ENCODE results near the gene ERI2. TPM values are rescaled to one million over a fixed set of nuclear protein-coding genes. Genes with fewer than 3 reads are reported as not detected.
"Not testable (repeated sequence)": the region's sequence is repeated elsewhere in the genome, so short reads cannot be mapped to it uniquely, and the experiment has no call there.

The ERI2 gene
- total RNA-seq, 6 experiments from 2014 or later, result 10.6 to 16.1 (median 13.1) TPM

DNA sequence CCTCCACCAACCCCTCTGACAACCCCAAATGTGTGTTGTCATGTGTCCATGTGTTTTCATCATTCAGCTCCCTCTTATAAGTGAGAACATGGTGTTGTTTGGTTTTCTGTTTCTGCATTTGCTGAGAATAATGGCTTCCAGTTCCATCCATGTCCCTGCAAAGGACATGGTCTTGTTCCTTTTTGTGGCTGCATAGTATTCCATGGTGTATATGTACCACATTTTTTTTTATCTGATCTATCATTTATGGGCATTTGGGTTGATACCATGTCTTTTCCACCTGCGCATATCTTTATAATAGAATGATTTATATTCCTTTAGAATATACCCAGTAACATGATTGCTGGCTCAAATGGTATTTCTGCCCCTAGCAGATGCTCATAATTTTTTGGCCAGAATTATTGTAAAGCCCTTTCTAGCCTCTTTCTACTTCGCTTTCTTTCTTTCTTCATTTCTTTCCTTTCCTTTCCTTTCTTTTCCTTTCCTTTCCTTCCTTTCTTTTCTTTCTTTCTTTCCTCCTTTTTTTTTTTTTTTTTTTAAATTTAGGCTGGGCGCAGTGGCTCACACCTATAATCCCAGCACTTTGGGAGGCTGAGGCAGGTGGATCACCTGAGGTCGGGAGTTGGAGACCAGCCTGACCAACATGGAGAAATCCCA lies 12.8 kb upstream of the ERI2 start:
- H3K27ac Mint-ChIP-seq, result no peak overlapping the region
- no peak overlapping the region for H3K4me3 Mint-ChIP-seq
- H3K27me3 Mint-ChIP-seq (ENCODE audit: insufficient read depth), result no peaks in the 10 kb centered on the region; the same call in 1 of the 2 replicates
- no peaks in the 10 kb centered on the region for H3K9me3 Mint-ChIP-seq
- DNase-seq, result no peak
- peaks cover 4% of the 10 kb centered on the region for H3K4me1 Mint-ChIP-seq (ENCODE audit: low read depth)
- TF ChIP-seq, protein P1, sequence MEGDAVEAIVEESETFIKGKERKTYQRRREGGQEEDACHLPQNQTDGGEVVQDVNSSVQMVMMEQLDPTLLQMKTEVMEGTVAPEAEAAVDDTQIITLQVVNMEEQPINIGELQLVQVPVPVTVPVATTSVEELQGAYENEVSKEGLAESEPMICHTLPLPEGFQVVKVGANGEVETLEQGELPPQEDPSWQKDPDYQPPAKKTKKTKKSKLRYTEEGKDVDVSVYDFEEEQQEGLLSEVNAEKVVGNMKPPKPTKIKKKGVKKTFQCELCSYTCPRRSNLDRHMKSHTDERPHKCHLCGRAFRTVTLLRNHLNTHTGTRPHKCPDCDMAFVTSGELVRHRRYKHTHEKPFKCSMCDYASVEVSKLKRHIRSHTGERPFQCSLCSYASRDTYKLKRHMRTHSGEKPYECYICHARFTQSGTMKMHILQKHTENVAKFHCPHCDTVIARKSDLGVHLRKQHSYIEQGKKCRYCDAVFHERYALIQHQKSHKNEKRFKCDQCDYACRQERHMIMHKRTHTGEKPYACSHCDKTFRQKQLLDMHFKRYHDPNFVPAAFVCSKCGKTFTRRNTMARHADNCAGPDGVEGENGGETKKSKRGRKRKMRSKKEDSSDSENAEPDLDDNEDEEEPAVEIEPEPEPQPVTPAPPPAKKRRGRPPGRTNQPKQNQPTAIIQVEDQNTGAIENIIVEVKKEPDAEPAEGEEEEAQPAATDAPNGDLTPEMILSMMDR (IDR thresholded peaks at IDR 0.05), result no peak
- H3K36me3 Mint-ChIP-seq (ENCODE audit: low read depth), result peaks cover 13% of the 10 kb centered on the region

DNA sequence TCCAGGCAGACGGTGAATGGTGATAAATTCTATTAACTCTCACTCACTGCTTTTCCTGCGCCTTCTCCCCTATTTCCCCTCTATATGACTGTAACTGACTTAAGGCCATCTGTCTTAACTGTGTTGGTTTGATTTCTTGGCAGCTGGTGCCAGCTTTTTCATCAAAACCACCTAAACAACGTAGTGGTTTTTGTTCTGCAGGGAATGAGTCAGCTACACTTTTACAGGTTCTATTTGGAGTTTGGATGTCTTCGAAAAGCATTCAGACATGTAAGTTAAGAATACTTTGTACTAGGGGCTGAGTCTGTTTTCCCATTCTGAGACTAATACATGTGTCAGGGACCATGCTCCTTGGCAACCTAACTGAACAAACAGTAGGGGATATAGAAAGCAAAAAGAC lies 8.5 kb upstream of the ERI2 start:
- Mint-ChIP-seq H3K9me3 (no peaks in the 10 kb centered on the region), H3K27me3 (ENCODE audit: insufficient read depth) (no peaks in the 10 kb centered on the region; the same call in 1 of the 2 replicates), H3K36me3 (ENCODE audit: low read depth) (peaks cover 7% of the 10 kb centered on the region), H3K4me3 (no peak overlapping the region), H3K27ac (no peak overlapping the region), H3K4me1 (ENCODE audit: low read depth) (no peaks in the 10 kb centered on the region)
- no peak for DNase-seq
- TF ChIP-seq, protein P1 (IDR thresholded peaks at IDR 0.05), result no peak

GRCh38 chr16:20812510-20812909 lies 6.2 kb upstream of the ERI2 start:
- no peaks in the 10 kb centered on the region for H3K9me3 Mint-ChIP-seq
- H3K27me3 Mint-ChIP-seq (ENCODE audit: insufficient read depth), result no peaks in the 10 kb centered on the region; the same call in 1 of the 2 replicates
- TF ChIP-seq, protein P1 (IDR thresholded peaks at IDR 0.05), result no peak
- no peak for DNase-seq
- H3K27ac Mint-ChIP-seq, result no peak overlapping the region
- H3K4me1 Mint-ChIP-seq (ENCODE audit: low read depth), result peaks cover 8% of the 10 kb centered on the region; the same call in 1 of the 2 replicates
- no peak overlapping the region for H3K4me3 Mint-ChIP-seq
- no peaks in the 10 kb centered on the region; the same call in 1 of the 2 replicates for H3K36me3 Mint-ChIP-seq (ENCODE audit: low read depth)

- DNase-seq, result no peak
- no peak overlapping the region for H3K27ac Mint-ChIP-seq
- H3K27me3 Mint-ChIP-seq (ENCODE audit: insufficient read depth), result no peaks in the 10 kb centered on the region; the same call in 1 of the 2 replicates
- no peaks in the 10 kb centered on the region for H3K9me3 Mint-ChIP-seq
- H3K4me3 Mint-ChIP-seq, result no peak overlapping the region
- H3K36me3 Mint-ChIP-seq (ENCODE audit: low read depth), result no peaks in the 10 kb centered on the region; the same call in 1 of the 2 replicates
- TF ChIP-seq, protein P1 (IDR thresholded peaks at IDR 0.05), result no peak
- peaks cover 8% of the 10 kb centered on the region for H3K4me1 Mint-ChIP-seq (ENCODE audit: low read depth)
Observed at GRCh38 chr16:20811889-20812439, 5.7 kb upstream of the ERI2 start.

DNA sequence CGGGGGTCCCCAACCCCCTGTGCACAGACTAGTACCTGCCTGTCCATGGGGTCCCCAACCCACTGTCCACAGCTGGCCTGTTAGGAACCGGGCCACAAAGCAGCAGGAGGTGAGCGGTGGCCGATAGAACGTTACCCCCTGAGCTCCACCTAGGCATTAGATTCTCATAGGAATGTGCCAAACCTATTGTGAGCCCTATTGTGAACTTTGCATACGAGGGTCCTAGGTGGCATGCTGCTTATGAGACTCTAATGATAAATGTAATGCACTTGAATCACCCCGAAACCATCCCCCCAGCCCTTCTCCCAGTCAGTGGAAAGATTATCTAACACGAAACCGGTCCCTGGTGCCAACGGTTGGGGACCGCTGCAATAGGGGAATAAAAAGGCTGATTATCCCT lies 1.6 kb upstream of the ERI2 start:
- Mint-ChIP-seq H3K36me3 (ENCODE audit: low read depth) (no peaks in the 10 kb centered on the region), H3K27me3 (ENCODE audit: insufficient read depth) (peaks cover 3% of the 10 kb centered on the region; the same call in 1 of the 2 replicates), H3K9me3 (no peaks in the 10 kb centered on the region), H3K4me1 (ENCODE audit: low read depth) (peaks cover 28% of the 10 kb centered on the region), H3K27ac (peak overlapping the region; percentile 96), H3K4me3 (peak overlapping the region; percentile 99)
- no peak for DNase-seq
- TF ChIP-seq, protein P1 (IDR thresholded peaks at IDR 0.05), result no peak

- H3K27me3 Mint-ChIP-seq (ENCODE audit: insufficient read depth); H3K9me3 Mint-ChIP-seq; DNase-seq; H3K36me3 Mint-ChIP-seq (ENCODE audit: low read depth): not testable (repeated sequence)
- Mint-ChIP-seq H3K4me3 (peak overlapping the region; percentile 99), H3K27ac (peak overlapping the region; percentile 96), H3K4me1 (ENCODE audit: low read depth) (peaks cover 28% of the 10 kb centered on the region)
Observed at GRCh38 chr16:20805684-20806167, 546 bp downstream of the ERI2 start.

All from HFFc6 (cell line).